ENCODE data around the gene R3HDM2.
"Not testable (repeated sequence)": the region's sequence is repeated elsewhere in the genome, so short reads cannot be mapped to it uniquely, and the experiment has no call there.

The R3HDM2 gene

DNA sequence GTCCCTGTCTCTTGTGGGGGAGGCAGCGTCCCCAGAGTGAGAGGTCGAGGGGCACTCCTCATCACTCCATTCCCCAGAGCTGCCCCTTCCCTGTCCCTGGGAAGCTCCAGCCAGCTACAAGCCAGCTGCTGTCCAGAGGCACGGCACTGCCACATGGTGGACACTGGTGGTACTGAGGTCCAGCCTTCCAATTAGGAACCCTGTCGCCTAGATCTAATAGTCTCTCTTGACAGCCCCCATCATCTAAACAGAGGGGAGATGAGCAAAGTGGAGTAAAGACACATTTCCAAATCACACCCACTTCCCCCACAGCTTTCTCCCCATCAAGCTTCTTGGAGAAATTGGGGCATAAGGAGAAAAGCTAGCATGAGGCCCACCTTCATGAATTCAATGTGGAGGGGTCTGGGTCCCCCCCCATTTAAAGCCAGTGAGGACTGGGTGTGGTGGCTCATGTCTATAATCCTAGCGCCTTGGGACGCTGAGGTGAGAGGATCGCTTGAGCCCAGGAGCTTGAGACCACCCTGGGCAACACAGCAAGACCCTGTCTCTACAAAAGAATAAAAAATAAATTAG lies 22.2 kb upstream of the R3HDM2 start:
- DNase-seq (ENCODE audit: low read depth in 2 of 2), result no peak

DNA sequence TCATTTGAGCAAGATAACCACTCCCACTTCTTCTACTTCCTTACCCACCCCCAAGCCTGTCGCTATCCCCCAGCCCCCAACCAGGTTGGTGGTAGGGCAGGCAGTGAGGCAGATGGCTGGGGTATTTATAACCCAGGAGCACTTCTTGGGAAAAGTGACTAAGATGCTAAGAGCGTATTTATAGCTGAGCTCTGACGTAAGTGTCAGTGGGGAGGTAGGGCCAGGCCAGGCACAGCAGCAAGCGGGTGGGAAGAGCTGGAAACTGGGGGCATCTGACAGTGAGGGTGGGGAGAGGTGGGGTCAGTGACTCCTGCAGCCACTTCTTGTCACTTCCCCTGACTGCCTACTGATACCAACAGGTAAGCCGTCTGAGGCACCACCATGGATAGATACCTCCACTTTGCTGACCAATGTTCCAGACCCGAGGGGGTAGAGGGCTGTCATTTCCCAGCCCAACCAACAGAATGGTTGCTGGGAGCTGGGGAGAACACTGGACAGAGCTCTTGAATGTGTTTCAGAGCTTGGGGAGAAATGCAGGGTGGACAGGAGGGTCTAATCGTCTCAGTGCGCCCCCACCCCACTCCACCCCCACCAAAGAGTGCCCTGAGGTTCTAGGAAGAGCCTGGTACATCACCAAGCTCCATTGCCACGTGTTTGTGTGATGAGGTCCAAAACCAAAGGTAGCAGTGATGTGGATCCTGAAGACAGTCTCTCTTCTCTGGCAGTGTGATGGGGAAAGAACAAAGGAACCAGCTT lies 21.5 kb upstream of the R3HDM2 start:
- no peak for DNase-seq (ENCODE audit: low read depth in 2 of 2)

DNA sequence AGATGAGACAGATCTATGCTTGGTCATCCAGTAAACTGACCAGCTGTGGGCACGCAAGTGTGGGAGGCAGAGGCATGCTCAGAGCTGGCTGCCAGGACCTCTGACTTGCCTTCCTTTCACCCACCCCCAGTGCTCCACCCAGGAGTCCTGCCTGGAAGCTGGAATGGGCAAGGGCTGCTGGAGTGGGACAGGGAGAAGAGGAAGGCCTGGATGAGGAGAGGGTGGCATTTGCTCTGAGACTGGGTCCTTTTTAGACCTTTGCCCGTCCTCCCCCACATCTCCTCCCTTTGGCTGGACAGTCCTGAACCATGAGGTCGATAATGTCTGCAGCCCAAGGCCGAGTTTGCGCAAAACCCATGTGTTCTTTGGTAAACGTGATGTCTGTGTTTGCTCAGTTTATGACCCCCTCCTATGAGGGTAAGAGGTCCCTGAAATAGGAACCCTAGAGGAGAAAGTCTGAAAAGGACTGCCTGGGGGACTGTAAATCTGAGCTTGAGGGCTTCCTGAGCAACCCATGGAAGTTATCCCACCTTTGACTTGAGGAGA lies 20.5 kb upstream of the R3HDM2 start:
- DNase-seq (ENCODE audit: low read depth in 2 of 2), result no peak

DNA sequence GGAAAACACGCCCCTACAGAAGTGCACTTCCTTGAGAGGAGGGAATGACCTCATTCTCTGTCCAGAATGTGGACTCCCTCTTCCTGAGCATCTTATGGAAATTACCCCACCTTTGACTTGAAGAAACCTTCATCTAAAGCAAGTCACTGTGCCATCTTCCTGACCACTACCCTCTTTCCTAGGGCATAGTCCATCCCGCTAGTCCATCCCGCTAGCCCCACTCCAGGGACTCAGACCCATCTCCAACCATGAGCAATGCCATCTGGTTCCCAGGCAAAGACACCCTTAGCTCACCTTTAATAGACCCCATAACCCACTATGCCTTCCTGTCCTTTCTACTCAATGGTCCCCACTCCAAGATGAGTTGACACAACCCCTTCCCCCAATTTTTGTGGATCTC lies 19.2 kb upstream of the R3HDM2 start:
- no peak for DNase-seq (ENCODE audit: low read depth in 2 of 2)

DNA sequence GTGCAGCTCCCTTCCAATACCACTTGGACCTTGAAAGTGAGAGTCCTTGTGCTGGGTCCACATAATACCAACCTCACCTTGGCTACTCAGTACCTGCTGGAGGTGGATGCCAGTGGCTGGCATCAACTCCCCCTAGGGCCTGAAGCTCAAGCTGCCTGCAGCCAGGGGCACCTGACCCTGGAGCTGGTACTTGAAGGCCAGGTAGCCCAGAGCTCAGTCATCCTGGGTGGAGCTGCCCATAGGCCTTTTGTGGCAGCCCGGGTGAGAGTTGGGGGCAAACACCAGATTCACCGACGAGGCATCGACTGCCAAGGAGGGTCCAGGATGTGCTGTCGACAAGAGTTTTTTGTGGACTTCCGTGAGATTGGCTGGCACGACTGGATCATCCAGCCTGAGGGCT lies 18.5 kb upstream of the R3HDM2 start:
- no peak for DNase-seq (ENCODE audit: low read depth in 2 of 2)

DNA sequence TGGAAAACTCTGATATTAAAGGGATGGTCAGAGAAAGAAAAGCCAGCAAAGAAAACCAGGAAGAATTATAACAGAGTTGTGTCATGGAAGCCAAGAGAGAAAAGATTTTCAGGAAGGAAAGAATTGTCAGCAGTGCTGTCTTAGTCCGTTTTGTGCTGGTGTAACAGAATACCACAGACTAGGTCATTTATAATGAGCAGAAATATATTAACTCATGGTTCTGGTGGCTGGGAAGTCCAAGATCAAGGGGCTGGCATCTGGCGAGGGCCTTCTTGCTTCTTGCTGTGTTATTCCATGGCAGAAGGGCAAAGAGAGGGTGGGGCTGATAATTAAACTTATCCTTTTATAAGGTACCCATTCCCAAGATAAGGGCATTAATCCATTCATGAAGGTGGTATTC lies 17.8 kb upstream of the R3HDM2 start:
- no peak for DNase-seq (ENCODE audit: low read depth in 2 of 2)

DNA sequence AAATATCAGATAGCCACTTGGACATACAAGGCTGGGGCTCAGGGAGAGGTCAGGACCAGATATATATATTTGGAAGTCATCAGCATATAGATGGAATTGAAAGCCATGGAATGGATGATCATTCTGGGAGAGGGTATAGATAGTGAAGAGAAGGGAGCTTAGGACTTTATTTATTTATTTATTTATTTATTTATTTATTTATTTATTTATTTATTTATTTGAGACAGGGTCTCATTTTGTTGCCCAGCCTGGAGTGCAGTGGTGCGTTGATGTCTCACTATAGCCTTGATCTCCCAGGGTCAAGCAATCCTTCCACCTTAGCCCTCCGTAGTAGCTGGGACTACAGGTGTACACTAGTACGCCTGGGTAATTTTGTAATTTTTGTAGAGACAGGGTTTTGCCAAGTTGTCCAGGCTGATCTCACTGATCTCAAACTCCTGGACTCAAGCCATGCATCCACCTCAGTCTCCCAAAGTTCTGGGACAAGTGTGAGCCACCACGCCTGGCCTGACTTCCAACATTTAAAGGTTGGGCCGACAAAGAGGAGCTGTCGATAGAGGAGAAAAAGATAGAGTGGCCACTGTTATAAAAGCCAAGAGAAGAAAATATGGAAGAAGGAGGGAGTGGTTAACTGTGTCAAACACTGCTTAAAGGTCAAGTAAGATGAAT lies 15.6 kb upstream of the R3HDM2 start:
- DNase-seq (ENCODE audit: low read depth in 2 of 2), result no peak

- no peak for DNase-seq (ENCODE audit: low read depth in 2 of 2)
Measured at GRCh38 chr12:57444744-57445143, 13.9 kb upstream of the R3HDM2 start.

- DNase-seq (ENCODE audit: low read depth in 2 of 2), result not testable (repeated sequence)
Measured at GRCh38 chr12:57444337-57444736, 13.5 kb upstream of the R3HDM2 start.

DNA sequence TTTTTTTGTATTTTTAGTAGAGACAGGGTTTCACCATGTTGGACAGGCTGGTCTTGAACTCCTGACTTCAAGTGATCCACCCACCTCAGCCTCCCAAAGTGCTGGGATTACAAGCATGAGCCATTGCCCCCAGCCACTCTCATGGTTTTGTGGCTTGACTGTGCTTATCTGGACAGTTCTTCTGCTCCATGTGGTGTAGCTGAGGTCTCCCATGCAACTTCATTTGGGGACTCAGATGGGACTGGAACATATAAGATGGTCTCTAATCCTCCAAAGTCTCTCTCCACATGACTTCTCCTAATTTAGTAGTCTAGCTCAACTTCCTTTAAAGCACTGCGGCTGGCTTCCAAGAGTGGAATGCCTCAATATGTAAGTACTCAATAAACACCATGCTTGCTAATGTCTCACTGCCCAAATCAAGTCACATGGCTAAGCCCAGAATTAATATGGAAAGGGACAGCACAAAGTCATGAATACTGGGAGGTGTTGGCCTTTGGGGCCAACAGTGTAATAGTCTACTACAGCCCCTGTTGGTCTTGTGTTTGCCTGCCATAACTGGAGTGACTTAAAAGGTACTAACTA lies 11.1 kb upstream of the R3HDM2 start:
- no peak for DNase-seq (ENCODE audit: low read depth in 2 of 2)

GRCh38 chr12:57441393-57441792 lies 10.6 kb upstream of the R3HDM2 start:
- DNase-seq (ENCODE audit: low read depth in 2 of 2), result not testable (repeated sequence)

GRCh38 chr12:57439762-57440266 lies 9.0 kb upstream of the R3HDM2 start:
- no peak for DNase-seq (ENCODE audit: low read depth in 2 of 2)

DNA sequence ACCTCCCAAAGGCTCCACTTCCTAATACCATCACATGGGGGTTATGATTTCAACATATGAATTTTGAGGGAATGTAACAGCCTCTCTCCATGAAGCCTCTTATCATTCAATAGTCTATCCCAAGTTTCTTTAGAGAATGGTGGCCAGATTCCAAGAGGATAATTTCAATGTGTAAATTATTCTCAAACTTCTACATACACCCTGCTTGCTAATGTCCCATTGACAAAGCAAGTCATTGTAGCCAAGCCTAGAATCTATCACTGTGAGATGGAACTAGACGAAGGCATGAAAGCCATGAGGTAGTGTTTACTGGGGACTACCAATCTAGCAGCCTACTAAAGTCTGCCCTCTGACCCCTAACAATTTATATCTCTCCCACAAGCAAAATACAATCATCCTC lies 7.6 kb upstream of the R3HDM2 start:
- no peak for DNase-seq (ENCODE audit: low read depth in 2 of 2)

GRCh38 chr12:57435293-57435692 lies 4.5 kb upstream of the R3HDM2 start:
- DNase-seq (ENCODE audit: low read depth in 2 of 2), result no peak

DNA sequence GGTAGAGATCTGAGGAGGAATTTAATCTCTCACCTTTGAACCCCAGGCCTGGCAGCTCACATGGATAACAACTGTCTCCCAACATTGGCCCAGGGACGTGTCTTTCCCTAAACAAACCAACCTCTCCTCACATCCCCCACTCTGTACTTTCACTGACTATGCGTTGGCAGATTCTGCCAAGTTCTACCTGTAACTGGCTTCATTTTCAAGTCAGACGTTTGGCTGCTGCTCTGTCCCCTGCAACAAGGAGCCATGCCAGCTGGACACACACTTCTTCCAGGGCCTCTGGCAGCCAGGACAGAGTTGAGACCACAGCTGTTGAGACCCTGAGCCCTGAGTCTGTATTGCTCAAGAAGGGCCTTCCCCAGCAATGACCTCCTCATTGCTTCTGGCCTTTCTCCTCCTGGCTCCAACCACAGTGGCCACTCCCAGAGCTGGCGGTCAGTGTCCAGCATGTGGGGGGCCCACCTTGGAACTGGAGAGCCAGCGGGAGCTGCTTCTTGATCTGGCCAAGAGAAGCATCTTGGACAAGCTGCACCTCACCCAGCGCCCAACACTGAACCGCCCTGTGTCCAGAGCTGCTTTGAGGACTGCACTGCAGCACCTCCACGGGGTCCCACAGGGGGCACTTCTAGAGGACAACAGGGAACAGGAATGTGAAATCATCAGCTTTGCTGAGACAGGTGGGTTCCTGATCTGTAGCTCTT lies 3.8 kb upstream of the R3HDM2 start, which contains the start of gene INHBC:
TSS of gene INHBC (plus strand) at position 268 of the 707 bp plus-strand sequence. CDS start at position 371, 103 bp downstream.
- no peak for DNase-seq (ENCODE audit: low read depth in 2 of 2)

GRCh38 chr12:57433370-57433769 lies 2.5 kb upstream of the R3HDM2 start:
- DNase-seq (ENCODE audit: low read depth in 2 of 2), result no peak

GRCh38 chr12:57431654-57432188 lies 878 bp upstream of the R3HDM2 start:
- DNase-seq (ENCODE audit: low read depth in 2 of 2), result no peak

GRCh38 chr12:57430112-57430930 lies 522 bp downstream of the R3HDM2 start:
- peak in 1 of 2 donors; percentile 22 for DNase-seq (ENCODE audit: low read depth in 2 of 2)

DNA sequence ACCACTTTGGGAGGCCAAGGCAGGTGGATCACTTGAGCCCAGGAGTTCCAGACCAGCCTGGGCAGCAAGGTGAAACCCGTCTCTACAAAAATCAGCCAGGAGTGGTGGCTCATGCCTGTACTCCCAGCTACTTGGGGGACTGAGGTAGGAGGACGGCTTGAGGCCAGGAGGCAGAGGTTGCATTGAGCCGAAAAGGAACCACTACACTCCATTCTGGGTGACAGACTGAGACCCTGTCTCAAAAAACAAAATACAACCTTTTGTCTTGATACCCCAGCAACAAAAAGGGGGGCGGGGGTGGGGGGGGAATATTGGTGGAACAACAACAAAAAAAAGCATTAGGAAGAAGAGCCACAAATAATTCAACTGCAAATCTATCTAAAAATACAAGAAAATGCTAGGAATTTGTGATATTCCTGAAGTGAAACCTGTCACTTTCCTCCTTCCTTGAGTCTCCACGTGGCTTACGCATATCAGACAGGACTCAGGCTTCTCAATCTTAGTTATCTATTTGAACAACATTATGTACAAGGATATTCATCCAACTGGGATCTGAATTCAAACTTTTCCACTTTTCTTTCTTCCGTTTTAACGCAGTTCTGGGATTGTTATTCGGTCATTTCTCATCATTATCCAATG lies 1.3 kb downstream of the R3HDM2 start:
- no peak for DNase-seq (ENCODE audit: low read depth in 2 of 2)

- DNase-seq (ENCODE audit: low read depth in 2 of 2), result no peak
Measured at GRCh38 chr12:57428965-57429364, 1.9 kb downstream of the R3HDM2 start.

All from stimulated activated CD8-positive, alpha-beta memory T cell treated with anti-CD3 and anti-CD28 coated beads, Interleukin-15, amount 100 ng/mL, for 4 hours (primary cell).